ENCODE data around the gene PRPF19. TPM values are rescaled to one million over a fixed set of nuclear protein-coding genes. Genes with fewer than 3 reads are reported as not detected.

Gene PRPF19
- total and polyA plus RNA-seq, 2 of the 4 experiments (the other 2 are of a cell fraction) = 29.8 to 50.4 TPM

GRCh38 chr11:60872961-60873524, 33.3 kb downstream of the PRPF19 start:
- POLR2A ChIA-PET (ENCODE audit: unreplicated experiment) = no interaction called here
- DNase-seq = peak; percentile 89
- no peak overlapping the region for H3K4me3 ChIP-seq (ENCODE audit: insufficient read depth, low read depth, low read length)
- TF ChIP-seq MAZ (IDR thresholded peaks at IDR 0.05; ENCODE audit: borderline replicate concordance, low read depth, low read length) = peak; percentile 100
- no peak for TF ChIP-seq RAD21 (IDR thresholded peaks at IDR 0.05; ENCODE audit: low read length)
- TF ChIP-seq FOS (IDR thresholded peaks at IDR 0.05; ENCODE audit: low read depth, low read length) = peak; percentile 88
- TF ChIP-seq, protein P1, sequence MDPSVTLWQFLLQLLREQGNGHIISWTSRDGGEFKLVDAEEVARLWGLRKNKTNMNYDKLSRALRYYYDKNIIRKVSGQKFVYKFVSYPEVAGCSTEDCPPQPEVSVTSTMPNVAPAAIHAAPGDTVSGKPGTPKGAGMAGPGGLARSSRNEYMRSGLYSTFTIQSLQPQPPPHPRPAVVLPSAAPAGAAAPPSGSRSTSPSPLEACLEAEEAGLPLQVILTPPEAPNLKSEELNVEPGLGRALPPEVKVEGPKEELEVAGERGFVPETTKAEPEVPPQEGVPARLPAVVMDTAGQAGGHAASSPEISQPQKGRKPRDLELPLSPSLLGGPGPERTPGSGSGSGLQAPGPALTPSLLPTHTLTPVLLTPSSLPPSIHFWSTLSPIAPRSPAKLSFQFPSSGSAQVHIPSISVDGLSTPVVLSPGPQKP (IDR thresholded peaks at IDR 0.05; ENCODE audit: borderline replicate concordance, low read depth, low read length) = no peak
- no peak for TF ChIP-seq POLR2A (IDR thresholded peaks at IDR 0.05; ENCODE audit: low read depth, low read length)
- no peak for TF ChIP-seq RFX5 (IDR thresholded peaks at IDR 0.05; ENCODE audit: low read depth, low read length)
- TF ChIP-seq RCOR1 (IDR thresholded peaks at IDR 0.05; ENCODE audit: insufficient replicate concordance, low read length) = peak; percentile 69
- peak; percentile 82 for TF ChIP-seq MXI1 (IDR thresholded peaks at IDR 0.05; ENCODE audit: borderline replicate concordance, low read depth, low read length)
- TF ChIP-seq BHLHE40 (IDR thresholded peaks at IDR 0.05; ENCODE audit: low read depth, low read length) = peak; percentile 90
- peak; percentile 54 for TF ChIP-seq CEBPB (IDR thresholded peaks at IDR 0.05; ENCODE audit: low read depth, low read length)
- TF ChIP-seq CHD1 (IDR thresholded peaks at IDR 0.05; ENCODE audit: low read depth, low read length) = no peak
- TF ChIP-seq CTCF (conservative IDR thresholded peaks at IDR 0.05; ENCODE audit: low read depth, low read length) = no peak
- no peak for TF ChIP-seq SMC3 (IDR thresholded peaks at IDR 0.05; ENCODE audit: low read depth, low read length)
- TF ChIP-seq USF2 (IDR thresholded peaks at IDR 0.05; ENCODE audit: low read depth, low read length) = no peak
- TF ChIP-seq NFE2L2 (IDR thresholded peaks at IDR 0.05; ENCODE audit: low read depth, low read length) = no peak

More at GRCh38 chr11:60872961-60873524, 33.3 kb downstream of the PRPF19 start:
- BruUV-seq (replicated peaks) = no TSS peak
- no peak overlapping the region; the same call in 1 of the 2 replicates for H3K18ac ChIP-seq (ENCODE audit: low read depth, low read length)
- H4K5ac ChIP-seq (ENCODE audit: low read depth, low read length) = peak overlapping the region; percentile 37; the same call in 1 of the 2 replicates
- H3K27ac ChIP-seq (ENCODE audit: insufficient read depth, low read length) = peak overlapping the region; percentile 33
- 0 out of 2 replicates have a peak overlapping the region, but pooled peaks have one; percentile 4 for H3K9ac ChIP-seq (ENCODE audit: low read depth, low read length)
- CTCF ChIA-PET = interaction anchor here (0.7 to 2.5 kb wide), 5 partner anchors 14 to 97 kb away, joined by 3 to 11 read pairs (median 5); no protein-coding TSS in a partner anchor
- peak overlapping the region; percentile 89 for H2BK120ac ChIP-seq (ENCODE audit: low read depth, low read length)
- peaks cover 23% of the 10 kb centered on the region for H3K9me1 ChIP-seq (ENCODE audit: insufficient read depth, low read length)
- H4K20me1 ChIP-seq (ENCODE audit: insufficient read depth, low read length) = no peaks in the 10 kb centered on the region
- dilution Hi-C loops (cut with HindIII; ENCODE audit: low sequenced_read_pairs, unreplicated experiment) = no loop called here
- peak overlapping the region; percentile 100 for H2AK5ac ChIP-seq (ENCODE audit: low read depth, low read length)
- peak overlapping the region; percentile 36 for H3K4me2 ChIP-seq (ENCODE audit: low read depth, low read length)
- H2BK5ac ChIP-seq (ENCODE audit: low read depth, low read length, poor library complexity, severe bottlenecking) = peak overlapping the region; percentile 79
- peak overlapping the region; percentile 92; the same call in 1 of the 2 replicates for H2BK20ac ChIP-seq (ENCODE audit: low read depth, low read length)
- in situ Hi-C loops (cut with MboI; ENCODE audit: low sequenced_read_pairs) = no loop called here
- H3K9me3 ChIP-seq (ENCODE audit: control insufficient read depth, insufficient read depth, low read length) = no peaks in the 10 kb centered on the region
- H3K23ac ChIP-seq (ENCODE audit: low read depth, low read length) = no peak overlapping the region
- peak overlapping the region; percentile 81; the same call in 1 of the 2 replicates for H4K91ac ChIP-seq (ENCODE audit: insufficient read depth, low read depth, low read length)
- 0 out of 3 replicates have a peak overlapping the region, but pooled peaks have one; percentile 4 for H2BK15ac ChIP-seq (ENCODE audit: low read depth, low read length)
- no peak overlapping the region for H3K14ac ChIP-seq (replicated peaks; ENCODE audit: low read depth, low read length)
- peak; percentile 91 for ATAC-seq (ENCODE audit: low read depth)
- H3K27me3 ChIP-seq (ENCODE audit: control insufficient read depth, insufficient read depth, low read length) = no peaks in the 10 kb centered on the region; the same call in none of the 2 replicates
- peaks cover 22% of the 10 kb centered on the region for H3K4me1 ChIP-seq (ENCODE audit: control insufficient read depth, insufficient read depth, low read length)
- peak overlapping the region; percentile 97 for H3K4ac ChIP-seq (ENCODE audit: low read depth, low read length)
- H3K79me1 ChIP-seq (ENCODE audit: low read depth in 1 of 2, low read length in 2 of 2) = 0 out of 4 replicates have a peak, but pooled peaks cover 0 to 3% of the 10 kb centered on the region in 2 experiments
- H3K56ac ChIP-seq (ENCODE audit: extremely low read depth, insufficient read depth, low read length) = no peak overlapping the region
- intact Hi-C loops (cut with micrococcal nuclease) = no loop called here
- H2AK9ac ChIP-seq (replicated peaks; ENCODE audit: low read depth, low read length, poor library complexity) = peak overlapping the region; percentile 91
- no peaks in the 10 kb centered on the region for H3K36me3 ChIP-seq (ENCODE audit: control insufficient read depth, insufficient read depth, low read length)
- 55% methylated on average over 6 of the region's 16 CpGs; no CpG with 5 or more reads in 1 of the 2 experiments for WGBS, 2 experiments (ENCODE audit: extremely low coverage in 2 of 2, insufficient read length in 1 of 2)
- H2AFZ ChIP-seq (replicated peaks; ENCODE audit: low read length, poor library complexity) = peak overlapping the region; percentile 80
- peak overlapping the region; percentile 54 to 68; a peak in 3 of 4 replicates for H4K8ac ChIP-seq (ENCODE audit: low read depth in 2 of 2, low read length in 2 of 2)
